NOMO-1 treated with dmso at 0.1 percent for 144 hours (cell line): ENCODE data around the gene ACSL1.
A peak's percentile ranks its signal among the peaks of the same experiment; 100 is the strongest.

Experiments
- DNase-seq: peaks from one replicate; lab custom pipeline; 2025; ENCODE audit not compliant: unreplicated experiment; lab: John Stamatoyannopoulos, UW

Gene ACSL1

GRCh38 chr4:184814686-184815045, 11.1 kb downstream of the ACSL1 start:
- no peak for DNase-seq

GRCh38 chr4:184812651-184813181, 13.1 kb downstream of the ACSL1 start:
- no peak for DNase-seq

GRCh38 chr4:184812199-184812542, 13.6 kb downstream of the ACSL1 start:
- no peak for DNase-seq

GRCh38 chr4:184811526-184812198, 14.1 kb downstream of the ACSL1 start:
- DNase-seq = peak; percentile 88

GRCh38 chr4:184810720-184811119, 15.0 kb downstream of the ACSL1 start:
- DNase-seq = no peak

GRCh38 chr4:184808713-184809050, 17.1 kb downstream of the ACSL1 start:
- DNase-seq = no peak

- no peak for DNase-seq
These were observed 17.7 kb downstream of the ACSL1 start for GRCh38 chr4:184807797-184808712.

GRCh38 chr4:184807256-184807655, 18.5 kb downstream of the ACSL1 start:
- DNase-seq = no peak

- no peak for DNase-seq
These were observed 19.1 kb downstream of the ACSL1 start for GRCh38 chr4:184806711-184807110.

GRCh38 chr4:184806229-184806550, 19.6 kb downstream of the ACSL1 start:
- no peak for DNase-seq

GRCh38 chr4:184805462-184806228, 20.1 kb downstream of the ACSL1 start:
- DNase-seq = no peak

- no peak for DNase-seq
These were observed 21.1 kb downstream of the ACSL1 start for GRCh38 chr4:184804621-184805020.

- DNase-seq = no peak
These were observed 21.9 kb downstream of the ACSL1 start for GRCh38 chr4:184803874-184804273.

GRCh38 chr4:184803133-184803532, 22.6 kb downstream of the ACSL1 start:
- no peak for DNase-seq

- no peak for DNase-seq
These were observed 23.1 kb downstream of the ACSL1 start for GRCh38 chr4:184802697-184803015.

- DNase-seq = no peak
These were observed 23.7 kb downstream of the ACSL1 start for GRCh38 chr4:184801781-184802696.

- DNase-seq = no peak
These were observed 27.3 kb downstream of the ACSL1 start for GRCh38 chr4:184798504-184798903.

- no peak for DNase-seq
These were observed 28.9 kb downstream of the ACSL1 start for GRCh38 chr4:184796906-184797305.

GRCh38 chr4:184795214-184795844, 30.4 kb downstream of the ACSL1 start:
- no peak for DNase-seq

GRCh38 chr4:184794470-184794869, 31.3 kb downstream of the ACSL1 start:
- DNase-seq = no peak
